ENCODE data around the gene SNORC.

SNORC gene

GRCh38 chr2:232920055-232920454 is 50.0 kb downstream of the SNORC start:
- Histone ChIP-seq H3K4me3 (ENCODE audit: low read depth, low read length) (no peak overlapping the region), H3K4me1 (no peaks in the 10 kb centered on the region), H3K79me2 (no peaks in the 10 kb centered on the region), H2AFZ (no peak overlapping the region), H3K36me3 (ENCODE audit: control insufficient read depth, insufficient read depth, low read length) (no peaks in the 10 kb centered on the region), H3K4me2 (ENCODE audit: low read length) (no peak overlapping the region), H3K27ac (no peak overlapping the region), H3K9ac (no peak overlapping the region), H3K27me3 (ENCODE audit: control insufficient read depth, insufficient read depth, low read length) (no peaks in the 10 kb centered on the region), H3K9me3 (ENCODE audit: control insufficient read depth, low read length) (no peaks in the 10 kb centered on the region)
- TF ChIP-seq CTCF (IDR thresholded peaks at IDR 0.05), result no peak

- Histone ChIP-seq H3K36me3 (ENCODE audit: control insufficient read depth, insufficient read depth, low read length) (no peaks in the 10 kb centered on the region), H3K79me2 (no peaks in the 10 kb centered on the region), H3K4me3 (ENCODE audit: low read depth, low read length) (no peak overlapping the region), H3K9ac (no peak overlapping the region), H3K4me1 (no peaks in the 10 kb centered on the region), H2AFZ (no peak overlapping the region), H3K27ac (no peak overlapping the region), H3K4me2 (ENCODE audit: low read length) (no peak overlapping the region), H3K9me3 (ENCODE audit: control insufficient read depth, low read length) (no peaks in the 10 kb centered on the region), H3K27me3 (ENCODE audit: control insufficient read depth, insufficient read depth, low read length) (no peaks in the 10 kb centered on the region)
- no peak for TF ChIP-seq CTCF (IDR thresholded peaks at IDR 0.05)
These were observed 50.7 kb downstream of the SNORC start for GRCh38 chr2:232920760-232921159.

- no peaks in the 10 kb centered on the region for H3K4me1 ChIP-seq
- no peak for TF ChIP-seq CTCF (IDR thresholded peaks at IDR 0.05)
- no peaks in the 10 kb centered on the region for H3K9me3 ChIP-seq (ENCODE audit: control insufficient read depth, low read length)
- H3K27ac ChIP-seq, result no peak overlapping the region
- no peak overlapping the region for H3K4me3 ChIP-seq (ENCODE audit: low read depth, low read length)
- H3K9ac ChIP-seq, result no peak overlapping the region
- H3K79me2 ChIP-seq, result no peaks in the 10 kb centered on the region
- no peak overlapping the region for H2AFZ ChIP-seq
- H3K27me3 ChIP-seq (ENCODE audit: control insufficient read depth, insufficient read depth, low read length), result no peaks in the 10 kb centered on the region
- no peak overlapping the region for H3K4me2 ChIP-seq (ENCODE audit: low read length)
- H3K36me3 ChIP-seq (ENCODE audit: control insufficient read depth, insufficient read depth, low read length), result no peaks in the 10 kb centered on the region
These were observed 54.4 kb downstream of the SNORC start for GRCh38 chr2:232924433-232924832.

GRCh38 chr2:232925153-232925820 is 55.2 kb downstream of the SNORC start:
- no peak overlapping the region for H3K27ac ChIP-seq
- H3K36me3 ChIP-seq (ENCODE audit: control insufficient read depth, insufficient read depth, low read length), result no peaks in the 10 kb centered on the region
- no peak overlapping the region for H3K9ac ChIP-seq
- no peak overlapping the region for H3K4me2 ChIP-seq (ENCODE audit: low read length)
- H3K27me3 ChIP-seq (ENCODE audit: control insufficient read depth, insufficient read depth, low read length), result no peaks in the 10 kb centered on the region
- H3K4me1 ChIP-seq, result no peaks in the 10 kb centered on the region
- H3K79me2 ChIP-seq, result no peaks in the 10 kb centered on the region
- no peak for TF ChIP-seq CTCF (IDR thresholded peaks at IDR 0.05)
- H3K9me3 ChIP-seq (ENCODE audit: control insufficient read depth, low read length), result no peaks in the 10 kb centered on the region
- no peak overlapping the region for H3K4me3 ChIP-seq (ENCODE audit: low read depth, low read length)
- H2AFZ ChIP-seq, result no peak overlapping the region

- Histone ChIP-seq H3K27ac (no peak overlapping the region), H3K4me3 (ENCODE audit: low read depth, low read length) (no peak overlapping the region), H3K36me3 (ENCODE audit: control insufficient read depth, insufficient read depth, low read length) (no peaks in the 10 kb centered on the region), H3K9ac (no peak overlapping the region), H3K27me3 (ENCODE audit: control insufficient read depth, insufficient read depth, low read length) (no peaks in the 10 kb centered on the region), H2AFZ (no peak overlapping the region), H3K4me1 (no peaks in the 10 kb centered on the region), H3K79me2 (no peaks in the 10 kb centered on the region), H3K4me2 (ENCODE audit: low read length) (no peak overlapping the region), H3K9me3 (ENCODE audit: control insufficient read depth, low read length) (no peaks in the 10 kb centered on the region)
- no peak for TF ChIP-seq CTCF (IDR thresholded peaks at IDR 0.05)
These were observed 55.7 kb downstream of the SNORC start for GRCh38 chr2:232925821-232926156.
